ENCODE data around the gene SLC36A1.
"Not testable (repeated sequence)": the region's sequence is repeated elsewhere in the genome, so short reads cannot be mapped to it uniquely, and the experiment has no call there.

The SLC36A1 gene

GRCh38 chr5:151426347-151426746, 21.1 kb upstream of the SLC36A1 start:
- WGBS (ENCODE audit: insufficient coverage, insufficient read length) = no CpG with 5 or more reads among the region's 6 CpGs

GRCh38 chr5:151427258-151427657, 20.1 kb upstream of the SLC36A1 start:
- H3K36me3 ChIP-seq (ENCODE audit: control insufficient read depth, insufficient read depth, low read length) = no peaks in the 10 kb centered on the region
- no peaks in the 10 kb centered on the region for H3K4me1 ChIP-seq (ENCODE audit: control insufficient read depth, insufficient read depth, low read length)
- no peak overlapping the region for H3K4me3 ChIP-seq (ENCODE audit: low read length)
- no peak overlapping the region for H3K27ac ChIP-seq (ENCODE audit: low read length)
- no peaks in the 10 kb centered on the region for H3K27me3 ChIP-seq (ENCODE audit: control insufficient read depth, insufficient read depth, low read length)
- no peak for DNase-seq (ENCODE audit: low read depth, low spot score)
- H3K9me3 ChIP-seq (ENCODE audit: control insufficient read depth, insufficient read depth, low read length) = no peaks in the 10 kb centered on the region
- no CpG with 5 or more reads among the region's 2 CpGs for WGBS (ENCODE audit: insufficient coverage, insufficient read length)

More at GRCh38 chr5:151426347-151426746, 21.1 kb upstream of the SLC36A1 start:
- DNase-seq (ENCODE audit: low read depth, low spot score); H3K36me3 ChIP-seq (ENCODE audit: control insufficient read depth, insufficient read depth, low read length); H3K4me3 ChIP-seq (ENCODE audit: low read length); H3K27ac ChIP-seq (ENCODE audit: low read length); H3K4me1 ChIP-seq (ENCODE audit: control insufficient read depth, insufficient read depth, low read length); H3K9me3 ChIP-seq (ENCODE audit: control insufficient read depth, insufficient read depth, low read length); H3K27me3 ChIP-seq (ENCODE audit: control insufficient read depth, insufficient read depth, low read length): not testable (repeated sequence)

GRCh38 chr5:151430731-151431130, 16.7 kb upstream of the SLC36A1 start:
- WGBS (ENCODE audit: insufficient coverage, insufficient read length) = no CpG with 5 or more reads among the region's 1 CpG
- Histone ChIP-seq H3K4me3 (ENCODE audit: low read length) (no peak overlapping the region), H3K36me3 (ENCODE audit: control insufficient read depth, insufficient read depth, low read length) (no peaks in the 10 kb centered on the region), H3K9me3 (ENCODE audit: control insufficient read depth, insufficient read depth, low read length) (no peaks in the 10 kb centered on the region), H3K27me3 (ENCODE audit: control insufficient read depth, insufficient read depth, low read length) (no peaks in the 10 kb centered on the region), H3K4me1 (ENCODE audit: control insufficient read depth, insufficient read depth, low read length) (no peaks in the 10 kb centered on the region), H3K27ac (ENCODE audit: low read length) (no peak overlapping the region)
- no peak for DNase-seq (ENCODE audit: low read depth, low spot score)

GRCh38 chr5:151431666-151432065, 15.7 kb upstream of the SLC36A1 start:
- Histone ChIP-seq H3K36me3 (ENCODE audit: control insufficient read depth, insufficient read depth, low read length) (no peaks in the 10 kb centered on the region), H3K27me3 (ENCODE audit: control insufficient read depth, insufficient read depth, low read length) (no peaks in the 10 kb centered on the region), H3K9me3 (ENCODE audit: control insufficient read depth, insufficient read depth, low read length) (no peaks in the 10 kb centered on the region), H3K27ac (ENCODE audit: low read length) (no peak overlapping the region), H3K4me1 (ENCODE audit: control insufficient read depth, insufficient read depth, low read length) (no peaks in the 10 kb centered on the region), H3K4me3 (ENCODE audit: low read length) (no peak overlapping the region)
- no CpG with 5 or more reads among the region's 6 CpGs for WGBS (ENCODE audit: insufficient coverage, insufficient read length)
- DNase-seq (ENCODE audit: low read depth, low spot score) = no peak

GRCh38 chr5:151432210-151432609, 15.2 kb upstream of the SLC36A1 start:
- Histone ChIP-seq H3K36me3 (ENCODE audit: control insufficient read depth, insufficient read depth, low read length) (no peaks in the 10 kb centered on the region), H3K9me3 (ENCODE audit: control insufficient read depth, insufficient read depth, low read length) (no peaks in the 10 kb centered on the region), H3K4me1 (ENCODE audit: control insufficient read depth, insufficient read depth, low read length) (no peaks in the 10 kb centered on the region), H3K27me3 (ENCODE audit: control insufficient read depth, insufficient read depth, low read length) (no peaks in the 10 kb centered on the region), H3K4me3 (ENCODE audit: low read length) (no peak overlapping the region), H3K27ac (ENCODE audit: low read length) (no peak overlapping the region)
- no peak for DNase-seq (ENCODE audit: low read depth, low spot score)
- no CpG with 5 or more reads among the region's 3 CpGs for WGBS (ENCODE audit: insufficient coverage, insufficient read length)

- Histone ChIP-seq H3K4me3 (ENCODE audit: low read length) (no peak overlapping the region), H3K27ac (ENCODE audit: low read length) (no peak overlapping the region), H3K4me1 (ENCODE audit: control insufficient read depth, insufficient read depth, low read length) (no peaks in the 10 kb centered on the region), H3K27me3 (ENCODE audit: control insufficient read depth, insufficient read depth, low read length) (no peaks in the 10 kb centered on the region), H3K9me3 (ENCODE audit: control insufficient read depth, insufficient read depth, low read length) (no peaks in the 10 kb centered on the region), H3K36me3 (ENCODE audit: control insufficient read depth, insufficient read depth, low read length) (no peaks in the 10 kb centered on the region)
- no peak for DNase-seq (ENCODE audit: low read depth, low spot score)
- no CpG with 5 or more reads among the region's 5 CpGs for WGBS (ENCODE audit: insufficient coverage, insufficient read length)
These were observed 12.7 kb upstream of the SLC36A1 start for GRCh38 chr5:151434570-151435237.

GRCh38 chr5:151448038-151448985, 909 bp downstream of the SLC36A1 start:
- Histone ChIP-seq H3K27me3 (ENCODE audit: control insufficient read depth, insufficient read depth, low read length) (no peaks in the 10 kb centered on the region), H3K36me3 (ENCODE audit: control insufficient read depth, insufficient read depth, low read length) (no peaks in the 10 kb centered on the region), H3K27ac (ENCODE audit: low read length) (no peak overlapping the region), H3K4me3 (ENCODE audit: low read length) (peak overlapping the region; percentile 78; the same call in 1 of the 2 replicates), H3K9me3 (ENCODE audit: control insufficient read depth, insufficient read depth, low read length) (no peaks in the 10 kb centered on the region), H3K4me1 (ENCODE audit: control insufficient read depth, insufficient read depth, low read length) (no peaks in the 10 kb centered on the region; the same call in 1 of the 2 replicates)
- DNase-seq (ENCODE audit: low read depth, low spot score) = no peak
- WGBS (ENCODE audit: insufficient coverage, insufficient read length) = no CpG with 5 or more reads among the region's 24 CpGs

- no peak for DNase-seq (ENCODE audit: low read depth, low spot score)
- no peaks in the 10 kb centered on the region for H3K36me3 ChIP-seq (ENCODE audit: control insufficient read depth, insufficient read depth, low read length)
- no peaks in the 10 kb centered on the region; the same call in 1 of the 2 replicates for H3K4me1 ChIP-seq (ENCODE audit: control insufficient read depth, insufficient read depth, low read length)
- no peaks in the 10 kb centered on the region for H3K27me3 ChIP-seq (ENCODE audit: control insufficient read depth, insufficient read depth, low read length)
- no CpG with 5 or more reads among the region's 7 CpGs for WGBS (ENCODE audit: insufficient coverage, insufficient read length)
- no peak overlapping the region for H3K4me3 ChIP-seq (ENCODE audit: low read length)
- H3K27ac ChIP-seq (ENCODE audit: low read length) = no peak overlapping the region
- H3K9me3 ChIP-seq (ENCODE audit: control insufficient read depth, insufficient read depth, low read length) = no peaks in the 10 kb centered on the region
These were observed 1.9 kb downstream of the SLC36A1 start for GRCh38 chr5:151449297-151449696.

GRCh38 chr5:151449839-151450238, 2.4 kb downstream of the SLC36A1 start:
- Histone ChIP-seq H3K4me3 (ENCODE audit: low read length) (no peak overlapping the region), H3K36me3 (ENCODE audit: control insufficient read depth, insufficient read depth, low read length) (no peaks in the 10 kb centered on the region), H3K27ac (ENCODE audit: low read length) (no peak overlapping the region), H3K9me3 (ENCODE audit: control insufficient read depth, insufficient read depth, low read length) (no peaks in the 10 kb centered on the region), H3K4me1 (ENCODE audit: control insufficient read depth, insufficient read depth, low read length) (no peaks in the 10 kb centered on the region; the same call in 1 of the 2 replicates), H3K27me3 (ENCODE audit: control insufficient read depth, insufficient read depth, low read length) (no peaks in the 10 kb centered on the region)
- no CpG with 5 or more reads among the region's 5 CpGs for WGBS (ENCODE audit: insufficient coverage, insufficient read length)
- DNase-seq (ENCODE audit: low read depth, low spot score) = no peak

- no peak overlapping the region for H3K4me3 ChIP-seq (ENCODE audit: low read length)
- no peaks in the 10 kb centered on the region for H3K27me3 ChIP-seq (ENCODE audit: control insufficient read depth, insufficient read depth, low read length)
- no CpG with 5 or more reads among the region's 3 CpGs for WGBS (ENCODE audit: insufficient coverage, insufficient read length)
- no peaks in the 10 kb centered on the region for H3K36me3 ChIP-seq (ENCODE audit: control insufficient read depth, insufficient read depth, low read length)
- no peaks in the 10 kb centered on the region for H3K9me3 ChIP-seq (ENCODE audit: control insufficient read depth, insufficient read depth, low read length)
- no peaks in the 10 kb centered on the region; the same call in 1 of the 2 replicates for H3K4me1 ChIP-seq (ENCODE audit: control insufficient read depth, insufficient read depth, low read length)
- DNase-seq (ENCODE audit: low read depth, low spot score) = no peak
- H3K27ac ChIP-seq (ENCODE audit: low read length) = no peak overlapping the region
These were observed 3.2 kb downstream of the SLC36A1 start for GRCh38 chr5:151450605-151451004.

All from iPS DF 6.9 (cell line).